Colonic mucosa (tissue), 4 donors: ENCODE data around the gene EPS8L2. TPM values are rescaled to one million over a fixed set of nuclear protein-coding genes. Genes with fewer than 3 reads are reported as not detected.

Source experiments
- DNase-seq: peaks from one replicate; pipeline ENCODE4 v3.0.0-alpha.2; 2020
- H3K27ac ChIP-seq: fragments of 200-600 bp; one replicate; pipeline ENCODE4 v1.8.0; 2021
- H3K27me3 ChIP-seq: fragments of 200-600 bp; one replicate; pipeline ENCODE4 v1.8.0; 2021
- H3K36me3 ChIP-seq: fragments of 200-600 bp; one replicate; pipeline ENCODE4 v1.8.0; 2021
- H3K4me1 ChIP-seq: fragments of 200-600 bp; one replicate; pipeline ENCODE4 v1.8.0; 2021; ENCODE audit warnings: mild to moderate bottlenecking
- H3K4me3 ChIP-seq: fragments of 200-600 bp; one replicate; pipeline ENCODE4 v1.8.0; 2021
- H3K9ac ChIP-seq, 2 donors: one replicate each; pipeline ENCODE4 v1.7.0; 2013; ENCODE audit warnings: control low read depth in 2 of 2, low read depth in 2 of 2, low read length in 2 of 2
- H3K9me3 ChIP-seq: fragments of 200-600 bp; one replicate; pipeline ENCODE4 v1.8.0; 2021
- intact Hi-C: fragments of 100-400 bp; cut with DNase I; formaldehyde crosslinking; loops from one replicate; pipeline ENCODE4 v1.14.1; 2022
- total RNA-seq, 2 donors: library from RNA; stranded (reverse); fragmentation: NEBNext Ultra II Directional in 1 of 2; extraction: Animal tissue kit (Norgen Biotek cat#: 25700) in 1 of 2; gene quantifications; one replicate each; pipeline ENCODE4 v1.2.1, GENCODE V29; 2021
- TF ChIP-seq, protein P1 (sequence below): fragments of 200-600 bp; IDR thresholded peaks from one replicate; pipeline ENCODE4 v1.8.0; 2022; ENCODE audit warnings: antibody characterized with exemption, mild to moderate bottlenecking
- donor health status: healthy.
- donor health status: DM: no; HTN: no; CAD: no.
- donor health status: DM: no; HTN: no; CAD: no.

EPS8L2 gene
- total RNA-seq, 2 donors from 2014 or later, result 192 to 254 TPM

DNA sequence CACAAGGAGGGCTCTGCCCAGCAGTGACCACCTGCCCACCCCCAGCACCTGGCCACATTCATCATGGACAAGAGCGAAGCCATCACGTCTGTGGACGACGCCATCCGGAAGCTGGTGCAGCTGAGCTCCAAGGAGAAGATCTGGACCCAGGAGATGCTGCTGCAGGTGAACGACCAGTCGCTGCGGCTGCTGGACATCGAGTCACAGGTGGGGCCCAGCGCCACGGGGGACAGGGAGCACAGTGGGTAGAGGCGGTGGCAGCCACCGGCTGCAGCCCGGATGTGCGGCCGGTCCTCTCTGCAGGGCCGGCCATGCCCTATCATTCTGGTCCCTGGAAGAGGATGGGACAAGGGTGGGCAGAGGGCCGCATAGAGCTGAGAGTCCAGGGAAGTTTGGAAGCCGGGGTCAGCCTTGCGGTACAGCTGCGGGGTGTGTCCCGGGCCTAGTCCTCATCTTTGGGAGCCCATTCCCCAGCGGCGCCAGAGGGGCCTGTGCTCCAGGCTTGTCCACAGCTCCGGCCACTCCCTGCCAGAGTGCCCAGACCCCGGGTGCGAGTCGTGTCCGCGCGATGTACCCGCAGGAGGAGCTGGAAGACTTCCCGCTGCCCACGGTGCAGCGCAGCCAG lies 14.1 kb downstream of the EPS8L2 start:
- no peak overlapping the region for H3K27ac ChIP-seq
- H3K36me3 ChIP-seq, result no peaks in the 10 kb centered on the region
- no peak for DNase-seq
- no peaks in the 10 kb centered on the region for H3K27me3 ChIP-seq
- H3K9me3 ChIP-seq, result no peaks in the 10 kb centered on the region
- H3K4me1 ChIP-seq, result peaks cover 20% of the 10 kb centered on the region
- H3K4me3 ChIP-seq, result no peak overlapping the region
- peak overlapping the region in 1 of 2 donors; percentile 19 for H3K9ac ChIP-seq
- intact Hi-C loops, result loop anchor here (10.0 kb wide), 1 partner anchor 165 kb away; no protein-coding TSS in a partner anchor
- TF ChIP-seq, protein P1, sequence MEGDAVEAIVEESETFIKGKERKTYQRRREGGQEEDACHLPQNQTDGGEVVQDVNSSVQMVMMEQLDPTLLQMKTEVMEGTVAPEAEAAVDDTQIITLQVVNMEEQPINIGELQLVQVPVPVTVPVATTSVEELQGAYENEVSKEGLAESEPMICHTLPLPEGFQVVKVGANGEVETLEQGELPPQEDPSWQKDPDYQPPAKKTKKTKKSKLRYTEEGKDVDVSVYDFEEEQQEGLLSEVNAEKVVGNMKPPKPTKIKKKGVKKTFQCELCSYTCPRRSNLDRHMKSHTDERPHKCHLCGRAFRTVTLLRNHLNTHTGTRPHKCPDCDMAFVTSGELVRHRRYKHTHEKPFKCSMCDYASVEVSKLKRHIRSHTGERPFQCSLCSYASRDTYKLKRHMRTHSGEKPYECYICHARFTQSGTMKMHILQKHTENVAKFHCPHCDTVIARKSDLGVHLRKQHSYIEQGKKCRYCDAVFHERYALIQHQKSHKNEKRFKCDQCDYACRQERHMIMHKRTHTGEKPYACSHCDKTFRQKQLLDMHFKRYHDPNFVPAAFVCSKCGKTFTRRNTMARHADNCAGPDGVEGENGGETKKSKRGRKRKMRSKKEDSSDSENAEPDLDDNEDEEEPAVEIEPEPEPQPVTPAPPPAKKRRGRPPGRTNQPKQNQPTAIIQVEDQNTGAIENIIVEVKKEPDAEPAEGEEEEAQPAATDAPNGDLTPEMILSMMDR, result no peak

DNA sequence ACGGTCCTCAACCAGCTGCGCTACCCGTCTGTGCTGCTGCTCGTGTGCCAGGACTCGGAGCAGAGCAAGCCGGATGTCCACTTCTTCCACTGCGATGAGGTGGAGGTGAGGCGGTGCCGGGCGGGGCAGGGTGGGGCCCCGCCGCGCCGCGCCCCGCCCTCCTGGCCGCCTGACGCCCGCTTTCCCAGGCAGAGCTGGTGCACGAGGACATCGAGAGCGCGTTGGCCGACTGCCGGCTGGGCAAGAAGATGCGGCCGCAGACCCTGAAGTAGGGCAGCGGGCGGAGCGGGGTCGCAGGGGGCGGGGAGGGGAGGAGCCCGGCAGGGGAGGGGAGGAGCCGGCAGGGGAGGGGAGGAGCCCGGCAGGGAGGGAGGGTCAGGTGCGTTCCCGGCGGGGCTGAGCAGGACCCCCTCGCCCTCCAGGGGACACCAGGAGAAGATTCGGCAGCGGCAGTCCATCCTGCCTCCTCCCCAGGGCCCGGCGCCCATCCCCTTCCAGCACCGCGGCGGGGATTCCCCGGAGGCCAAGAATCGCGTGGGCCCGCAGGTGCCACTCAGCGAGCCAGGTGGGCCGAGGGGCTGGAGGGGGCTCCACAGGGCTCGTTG lies 14.7 kb downstream of the EPS8L2 start:
- intact Hi-C loops, result loop anchor here (10.0 kb wide), 1 partner anchor 166 kb away; no protein-coding TSS in a partner anchor
- no peaks in the 10 kb centered on the region for H3K9me3 ChIP-seq
- no peaks in the 10 kb centered on the region for H3K36me3 ChIP-seq
- TF ChIP-seq, protein P1, result no peak
- H3K4me1 ChIP-seq, result peaks cover 27% of the 10 kb centered on the region
- no peak overlapping the region for H3K27ac ChIP-seq
- H3K27me3 ChIP-seq, result peaks cover 5% of the 10 kb centered on the region
- DNase-seq, result peak; percentile 80
- H3K4me3 ChIP-seq, result no peak overlapping the region
- H3K9ac ChIP-seq, result peak overlapping the region; percentile 12 to 19

DNA sequence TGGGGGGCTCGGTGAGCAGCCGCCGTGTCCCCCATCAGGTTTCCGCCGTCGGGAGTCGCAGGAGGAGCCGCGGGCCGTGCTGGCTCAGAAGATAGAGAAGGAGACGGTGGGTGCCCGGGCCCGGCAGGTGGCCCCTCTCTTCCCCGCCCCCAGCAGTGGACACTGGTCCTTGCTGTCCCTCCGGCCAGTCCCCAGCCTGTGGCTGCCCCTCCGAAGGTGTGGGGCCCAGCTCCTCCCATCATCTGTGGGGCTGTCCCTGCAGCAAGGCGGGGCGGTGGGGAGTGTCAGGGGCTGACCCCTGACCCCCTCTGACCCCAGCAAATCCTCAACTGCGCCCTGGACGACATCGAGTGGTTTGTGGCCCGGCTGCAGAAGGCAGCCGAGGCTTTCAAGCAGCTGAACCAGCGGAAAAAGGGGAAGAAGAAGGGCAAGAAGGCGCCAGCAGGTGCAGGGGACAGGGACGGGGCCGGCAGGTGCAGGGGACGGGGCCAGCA lies 15.3 kb downstream of the EPS8L2 start:
- Histone ChIP-seq H3K9me3 (no peaks in the 10 kb centered on the region), H3K27me3 (peaks cover 5% of the 10 kb centered on the region), H3K4me3 (no peak overlapping the region), H3K27ac (no peak overlapping the region), H3K4me1 (peaks cover 30% of the 10 kb centered on the region), H3K36me3 (no peaks in the 10 kb centered on the region), H3K9ac (peak overlapping the region in 1 of 2 donors; percentile 50)
- no peak for DNase-seq
- intact Hi-C loops, result loop anchor here (10.0 kb wide), 1 partner anchor 166 kb away; no protein-coding TSS in a partner anchor
- TF ChIP-seq, protein P1, result no peak

DNA sequence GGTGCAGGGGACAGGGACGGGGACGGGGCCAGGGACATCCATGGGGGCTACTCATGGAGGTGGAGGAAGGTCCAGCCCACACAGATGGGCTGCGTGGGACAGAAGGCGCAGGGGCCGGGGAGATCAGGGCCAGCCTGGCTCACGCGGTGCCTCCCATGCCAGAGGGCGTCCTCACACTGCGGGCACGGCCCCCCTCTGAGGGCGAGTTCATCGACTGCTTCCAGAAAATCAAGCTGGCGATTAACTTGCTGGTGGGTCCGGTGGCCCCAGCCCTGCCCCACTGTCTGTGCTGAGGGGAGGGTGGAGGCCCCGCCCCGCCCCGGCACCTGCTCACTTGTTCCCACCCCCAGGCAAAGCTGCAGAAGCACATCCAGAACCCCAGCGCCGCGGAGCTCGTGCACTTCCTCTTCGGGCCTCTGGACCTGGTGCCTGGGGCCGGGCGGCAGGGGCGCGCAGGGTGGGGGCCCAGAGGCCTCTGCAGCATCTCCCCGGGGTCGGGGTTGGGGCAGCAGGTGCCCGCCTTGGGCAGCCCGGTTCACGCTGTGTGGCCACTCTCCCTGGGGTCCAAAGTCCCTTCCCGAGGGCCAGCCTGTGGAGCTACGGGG lies 15.8 kb downstream of the EPS8L2 start:
- TF ChIP-seq, protein P1, result no peak
- Histone ChIP-seq H3K4me1 (peaks cover 36% of the 10 kb centered on the region), H3K4me3 (no peak overlapping the region), H3K9ac (peak overlapping the region in 1 of 2 donors; percentile 50), H3K27me3 (peaks cover 5% of the 10 kb centered on the region), H3K27ac (no peak overlapping the region), H3K36me3 (no peaks in the 10 kb centered on the region), H3K9me3 (no peaks in the 10 kb centered on the region)
- peak; percentile 49 for DNase-seq
- intact Hi-C loops, result loop anchor here (10.0 kb wide), 1 partner anchor 167 kb away; no protein-coding TSS in a partner anchor

DNA sequence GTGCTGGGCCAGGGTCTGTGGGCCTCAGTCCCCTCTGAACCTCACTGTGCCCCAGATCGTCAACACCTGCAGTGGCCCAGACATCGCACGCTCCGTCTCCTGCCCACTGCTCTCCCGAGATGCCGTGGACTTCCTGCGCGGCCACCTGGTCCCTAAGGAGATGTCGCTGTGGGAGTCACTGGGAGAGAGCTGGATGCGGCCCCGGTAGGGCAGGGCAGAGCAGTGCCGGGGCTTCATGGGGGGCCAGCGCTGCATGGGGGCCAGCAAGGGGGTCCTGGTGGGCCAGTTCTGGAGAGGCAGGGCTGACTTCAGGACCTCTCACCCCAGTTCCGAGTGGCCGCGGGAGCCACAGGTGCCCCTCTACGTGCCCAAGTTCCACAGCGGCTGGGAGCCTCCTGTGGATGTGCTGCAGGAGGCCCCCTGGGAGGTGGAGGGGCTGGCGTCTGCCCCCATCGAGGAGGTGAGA lies 16.3 kb downstream of the EPS8L2 start:
- H3K27ac ChIP-seq, result no peak overlapping the region
- peaks cover 5% of the 10 kb centered on the region for H3K27me3 ChIP-seq

More for the DNA sequence above, 16.3 kb downstream of the EPS8L2 start:
- no peak for DNase-seq
- H3K36me3 ChIP-seq, result no peaks in the 10 kb centered on the region
- H3K9me3 ChIP-seq, result no peaks in the 10 kb centered on the region
- peaks cover 36% of the 10 kb centered on the region for H3K4me1 ChIP-seq
- H3K4me3 ChIP-seq, result no peak overlapping the region
- TF ChIP-seq, protein P1, result no peak
- intact Hi-C loops, result loop anchor here (10.0 kb wide), 1 partner anchor 168 kb away; no protein-coding TSS in a partner anchor
- H3K9ac ChIP-seq, result no peak overlapping the region
